Measurements from ENCODE around the gene IFI27.

GRCh38 chr14:94139006-94139405 is 28.5 kb downstream of the IFI27 start:
- no peak for TF ChIP-seq ARNT (IDR thresholded peaks at IDR 0.05)
- no peak for TF ChIP-seq ZNF384 (IDR thresholded peaks at IDR 0.05)
- no peak for TF ChIP-seq SP1 (IDR thresholded peaks at IDR 0.05)
- no peak for TF ChIP-seq FOXK2 (IDR thresholded peaks at IDR 0.05)
- no peak for TF ChIP-seq LEF1 (IDR thresholded peaks at IDR 0.05; ENCODE audit: borderline replicate concordance)
- TF ChIP-seq BHLHE40 (IDR thresholded peaks at IDR 0.05; ENCODE audit: borderline replicate concordance), result no peak
- TF ChIP-seq FOXA1 (IDR thresholded peaks at IDR 0.05), result no peak
